ENCODE measurements around the gene RPL39L. TPM values are rescaled to one million over a fixed set of nuclear protein-coding genes. Genes with fewer than 3 reads are reported as not detected.

RPL39L gene
- total RNA-seq, 1 donor from 2014 or later: 5.4 TPM

- DNase-seq (ENCODE audit: low spot score): no peak
- intact Hi-C loops (cut with DNase I): no loop called here
These were observed 64.5 kb downstream of the RPL39L start for GRCh38 chr3:187074846-187075245.

GRCh38 chr3:187073581-187074098, 65.7 kb downstream of the RPL39L start:
- no peak for DNase-seq (ENCODE audit: low spot score)
- intact Hi-C loops (cut with DNase I): no loop called here

DNA sequence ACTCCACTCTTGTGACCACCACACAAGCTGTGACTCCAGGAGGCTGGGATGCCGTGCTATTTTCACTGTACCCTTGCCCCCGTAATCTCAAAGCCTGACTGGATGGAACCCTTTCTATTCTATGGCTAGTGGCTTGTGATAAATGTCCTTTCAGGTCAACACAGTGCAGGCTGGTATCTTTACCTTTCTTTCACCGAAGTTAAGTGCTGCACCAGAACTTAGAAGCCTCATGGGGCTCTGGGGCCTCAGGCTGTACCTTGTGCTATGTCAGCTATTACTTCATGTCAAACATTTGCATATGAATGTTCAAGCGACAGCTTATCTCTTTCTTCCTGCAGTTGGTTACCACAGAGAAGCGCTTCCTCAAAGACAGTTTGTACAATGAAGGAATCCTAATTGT, 66.8 kb downstream of the RPL39L start:
- no peak for DNase-seq (ENCODE audit: low spot score)
- intact Hi-C loops (cut with DNase I): no loop called here

GRCh38 chr3:187072102-187072501, 67.2 kb downstream of the RPL39L start:
- DNase-seq (ENCODE audit: low spot score): no peak
- intact Hi-C loops (cut with DNase I): no loop called here

Other genes starting within 250 kb of the RPL39L start
- 61.8 TPM for gene ST6GAL1, start 209.0 kb downstream of the RPL39L start, total RNA-seq
- not detected for gene RTP1, start 58.0 kb upstream of the RPL39L start, total RNA-seq
- 59.7 TPM for gene MASP1, start 152.2 kb upstream of the RPL39L start, total RNA-seq
- 0.94 TPM for gene RTP4, start 228.9 kb upstream of the RPL39L start, total RNA-seq